ENCODE data around the gene GSTA3.
"Not testable (repeated sequence)": the region's sequence is repeated elsewhere in the genome, so short reads cannot be mapped to it uniquely, and the experiment has no call there.

The GSTA3 gene

DNA sequence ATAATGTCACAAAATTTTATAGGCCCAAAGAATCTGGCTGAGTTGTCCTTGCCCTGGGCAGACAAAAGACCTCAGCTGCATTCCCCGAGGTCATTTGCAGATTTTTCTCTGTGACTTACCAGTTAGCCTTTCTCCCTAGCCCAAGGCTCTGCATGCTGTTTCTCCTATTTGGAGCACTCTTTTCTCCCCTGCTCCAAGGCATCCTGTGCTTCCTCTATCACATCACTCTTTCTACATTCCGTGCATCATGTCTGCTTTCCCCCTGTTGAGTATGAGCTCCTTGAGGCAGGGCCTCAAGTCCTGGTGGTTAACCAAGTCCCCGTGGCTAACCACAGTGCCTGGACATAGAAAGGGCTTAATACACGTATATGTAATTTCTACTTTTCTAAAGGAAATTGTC, 593 bp upstream of the GSTA3 start:
- no peaks in the 10 kb centered on the region for H3K36me3 ChIP-seq (ENCODE audit: insufficient read depth, low read length)
- WGBS: 78% methylated on average over 3 of the region's 4 CpGs
- no peak overlapping the region for H3K4me3 ChIP-seq (ENCODE audit: low read length)
- H3K9ac ChIP-seq (ENCODE audit: low read depth, low read length): no peak overlapping the region
- H3K4me1 ChIP-seq (ENCODE audit: insufficient read depth, low read length): no peaks in the 10 kb centered on the region
- no peaks in the 10 kb centered on the region for H3K27me3 ChIP-seq (ENCODE audit: insufficient read depth, low read length)
- no peak overlapping the region for H3K27ac ChIP-seq (ENCODE audit: low read depth, low read length)
- no peaks in the 10 kb centered on the region for H3K9me3 ChIP-seq (ENCODE audit: insufficient read depth, low read depth, low read length)

DNA sequence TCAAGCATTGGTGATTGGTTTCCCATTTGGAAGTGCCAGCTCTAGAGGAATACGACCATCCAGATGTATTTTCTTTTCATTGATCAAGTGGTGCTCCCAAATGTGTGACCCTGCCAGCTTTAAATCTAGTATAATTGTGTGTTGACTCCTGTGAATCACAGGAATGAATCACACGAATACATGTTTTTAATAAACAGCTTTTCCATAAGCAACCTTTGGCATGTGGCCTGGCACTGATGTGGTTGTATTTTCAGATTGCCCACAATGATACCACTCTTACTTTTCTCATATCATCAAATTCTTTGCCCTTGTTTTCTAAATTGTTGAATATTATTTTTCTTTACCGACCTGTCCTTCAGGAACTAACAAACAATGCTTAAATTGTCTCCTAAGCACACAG, 367 bp downstream of the GSTA3 start:
- no peaks in the 10 kb centered on the region for H3K27me3 ChIP-seq (ENCODE audit: insufficient read depth, low read length)
- no peak overlapping the region for H3K27ac ChIP-seq (ENCODE audit: low read depth, low read length)
- H3K36me3 ChIP-seq (ENCODE audit: insufficient read depth, low read length): no peaks in the 10 kb centered on the region
- no peaks in the 10 kb centered on the region for H3K4me1 ChIP-seq (ENCODE audit: insufficient read depth, low read length)
- H3K4me3 ChIP-seq (ENCODE audit: low read length): no peak overlapping the region
- no peaks in the 10 kb centered on the region for H3K9me3 ChIP-seq (ENCODE audit: insufficient read depth, low read depth, low read length)
- no peak overlapping the region for H3K9ac ChIP-seq (ENCODE audit: low read depth, low read length)
- 83% methylated on average over 3 of the region's 3 CpGs for WGBS

DNA sequence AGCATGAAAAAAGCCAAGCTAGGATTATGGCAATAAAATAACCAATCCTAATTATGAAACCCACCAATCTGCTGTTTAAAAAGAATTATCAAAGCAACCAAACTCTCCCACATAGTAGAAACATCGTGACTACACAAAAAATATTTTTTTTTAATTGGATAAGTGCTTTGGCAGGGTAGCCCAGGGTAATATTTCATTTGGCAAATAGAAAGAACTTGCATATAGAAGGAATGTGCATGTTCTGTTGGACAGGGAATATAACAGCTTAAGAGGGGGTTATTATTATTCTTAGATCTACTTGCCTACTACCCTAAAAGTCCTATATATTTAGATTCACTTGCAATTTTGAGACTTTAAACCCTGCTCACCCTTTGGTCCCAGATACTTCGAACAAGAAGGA, 972 bp downstream of the GSTA3 start:
- WGBS: 77% methylated on average over 1 of the region's 2 CpGs

DNA sequence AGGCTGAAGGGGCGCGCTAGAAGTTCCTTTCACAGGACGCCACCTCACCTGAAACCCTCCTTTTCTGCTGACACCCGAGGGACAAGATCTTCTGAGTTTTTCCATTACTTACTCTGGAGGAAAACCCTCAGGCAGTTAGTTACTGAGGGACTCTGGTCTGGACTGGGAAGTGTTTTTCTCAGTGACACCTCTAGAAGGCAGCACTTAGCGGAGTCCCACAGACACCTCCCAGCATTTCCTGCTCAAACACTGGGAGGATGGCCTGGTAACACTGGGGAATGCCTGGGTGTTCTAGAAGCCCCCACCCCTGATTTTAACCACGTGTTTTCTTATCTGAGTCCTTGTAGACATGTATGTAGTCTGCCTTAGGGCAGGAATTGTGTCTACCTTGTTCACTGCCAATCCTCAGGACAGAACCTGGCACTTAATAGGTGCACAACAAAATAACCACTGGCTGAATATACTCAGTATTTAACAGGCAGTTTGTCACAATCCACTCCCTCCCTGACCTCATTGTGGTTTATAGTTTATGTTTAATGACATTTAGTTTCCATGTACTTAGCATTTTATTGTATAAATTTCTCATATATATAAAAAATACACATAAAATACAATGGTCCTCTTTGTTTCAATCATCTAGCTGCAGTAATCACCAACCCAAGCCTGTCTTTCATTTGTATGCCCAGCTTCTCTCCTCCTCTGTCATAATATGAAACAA, 4.8 kb downstream of the GSTA3 start:
- no peaks in the 10 kb centered on the region for H3K9me3 ChIP-seq (ENCODE audit: insufficient read depth, low read depth, low read length)
- no peaks in the 10 kb centered on the region for H3K4me1 ChIP-seq (ENCODE audit: insufficient read depth, low read length)
- H3K9ac ChIP-seq (ENCODE audit: low read depth, low read length): no peak overlapping the region
- H3K4me3 ChIP-seq (ENCODE audit: low read length): no peak overlapping the region
- 73% methylated on average over 6 of the region's 6 CpGs for WGBS
- no peak overlapping the region for H3K27ac ChIP-seq (ENCODE audit: low read depth, low read length)
- H3K36me3 ChIP-seq (ENCODE audit: insufficient read depth, low read length): no peaks in the 10 kb centered on the region
- H3K27me3 ChIP-seq (ENCODE audit: insufficient read depth, low read length): no peaks in the 10 kb centered on the region

More for the DNA sequence above, 972 bp downstream of the GSTA3 start:
- no peak overlapping the region for H3K27ac ChIP-seq (ENCODE audit: low read depth, low read length)
- H3K4me1 ChIP-seq (ENCODE audit: insufficient read depth, low read length): no peaks in the 10 kb centered on the region
- no peak overlapping the region for H3K4me3 ChIP-seq (ENCODE audit: low read length)
- no peak overlapping the region for H3K9ac ChIP-seq (ENCODE audit: low read depth, low read length)
- H3K27me3 ChIP-seq (ENCODE audit: insufficient read depth, low read length): no peaks in the 10 kb centered on the region
- H3K9me3 ChIP-seq (ENCODE audit: insufficient read depth, low read depth, low read length): no peaks in the 10 kb centered on the region
- H3K36me3 ChIP-seq (ENCODE audit: insufficient read depth, low read length): no peaks in the 10 kb centered on the region

DNA sequence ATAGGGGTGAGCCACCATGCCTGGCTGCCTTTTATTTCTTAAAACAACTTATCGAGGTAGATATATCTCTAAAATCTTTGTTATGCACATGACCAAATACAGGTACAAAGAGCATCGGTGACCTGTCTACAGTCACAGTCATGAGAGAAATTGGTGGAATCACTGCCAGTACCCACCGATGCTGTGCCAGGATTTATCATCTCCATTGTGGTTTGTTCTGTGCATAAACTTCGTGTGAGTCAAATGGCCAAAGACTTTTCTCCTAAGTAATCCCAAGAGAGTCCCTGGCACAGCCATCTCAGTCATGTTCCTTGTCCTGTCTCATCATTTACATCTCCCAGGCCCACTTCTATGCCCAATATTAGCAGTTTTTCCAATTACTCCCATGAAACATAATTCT, 9.0 kb downstream of the GSTA3 start:
- H3K36me3 ChIP-seq (ENCODE audit: insufficient read depth, low read length): no peaks in the 10 kb centered on the region
- no peaks in the 10 kb centered on the region for H3K27me3 ChIP-seq (ENCODE audit: insufficient read depth, low read length)
- no peaks in the 10 kb centered on the region for H3K4me1 ChIP-seq (ENCODE audit: insufficient read depth, low read length)
- no peak overlapping the region for H3K9ac ChIP-seq (ENCODE audit: low read depth, low read length)
- no peaks in the 10 kb centered on the region for H3K9me3 ChIP-seq (ENCODE audit: insufficient read depth, low read depth, low read length)
- H3K4me3 ChIP-seq (ENCODE audit: low read length): no peak overlapping the region
- H3K27ac ChIP-seq (ENCODE audit: low read depth, low read length): no peak overlapping the region
- WGBS: 94% methylated on average over 4 of the region's 4 CpGs

DNA sequence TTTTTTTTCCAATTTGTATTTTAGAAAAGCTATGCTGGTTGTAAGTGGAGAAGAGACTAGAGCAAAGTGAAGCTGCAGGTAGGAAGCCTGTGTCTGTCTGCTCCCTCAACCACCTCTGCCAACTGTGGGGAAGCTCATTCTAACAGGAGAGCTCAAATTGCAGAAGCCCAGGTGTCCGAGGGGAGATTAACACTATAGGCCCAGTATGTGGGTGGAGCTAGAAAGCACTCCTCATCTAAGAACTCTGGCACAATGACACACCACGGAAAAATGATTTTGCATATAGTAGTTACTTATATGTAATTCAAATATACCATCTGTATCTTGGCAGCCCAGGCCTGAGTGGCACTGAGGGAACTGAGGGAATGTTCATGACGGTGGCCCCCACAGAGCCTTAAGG, 13.7 kb downstream of the GSTA3 start:
- H3K9me3 ChIP-seq (ENCODE audit: insufficient read depth, low read depth, low read length); H3K27me3 ChIP-seq (ENCODE audit: insufficient read depth, low read length); H3K4me1 ChIP-seq (ENCODE audit: insufficient read depth, low read length); H3K36me3 ChIP-seq (ENCODE audit: insufficient read depth, low read length); H3K27ac ChIP-seq (ENCODE audit: low read depth, low read length); H3K9ac ChIP-seq (ENCODE audit: low read depth, low read length); H3K4me3 ChIP-seq (ENCODE audit: low read length): not testable (repeated sequence)
- WGBS: 88% methylated on average over 1 of the region's 3 CpGs

DNA sequence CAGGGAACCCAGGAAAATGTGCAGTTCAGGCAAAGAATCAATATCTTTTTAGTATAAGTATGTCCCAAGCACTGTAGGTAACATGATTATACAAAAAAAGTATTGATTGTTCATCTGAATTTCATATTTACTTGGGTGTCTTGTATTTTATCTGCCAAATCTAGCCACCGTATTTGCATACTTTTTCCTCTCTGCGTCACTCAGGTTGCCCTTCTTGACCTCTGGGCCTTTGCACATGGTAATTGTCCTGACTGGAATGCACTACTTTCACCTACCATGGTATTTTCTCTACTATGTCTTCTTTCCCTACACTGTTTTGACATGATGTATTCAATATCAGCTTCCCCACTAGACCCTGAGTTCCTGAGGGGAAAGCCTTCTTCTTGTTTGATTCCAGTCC, 15.2 kb downstream of the GSTA3 start:
- Histone ChIP-seq H3K4me3 (ENCODE audit: low read length) (no peak overlapping the region), H3K36me3 (ENCODE audit: insufficient read depth, low read length) (no peaks in the 10 kb centered on the region), H3K27me3 (ENCODE audit: insufficient read depth, low read length) (no peaks in the 10 kb centered on the region), H3K9me3 (ENCODE audit: insufficient read depth, low read depth, low read length) (no peaks in the 10 kb centered on the region), H3K27ac (ENCODE audit: low read depth, low read length) (no peak overlapping the region), H3K4me1 (ENCODE audit: insufficient read depth, low read length) (no peaks in the 10 kb centered on the region), H3K9ac (ENCODE audit: low read depth, low read length) (no peak overlapping the region)
- WGBS: 92% methylated on average over 2 of the region's 2 CpGs

DNA sequence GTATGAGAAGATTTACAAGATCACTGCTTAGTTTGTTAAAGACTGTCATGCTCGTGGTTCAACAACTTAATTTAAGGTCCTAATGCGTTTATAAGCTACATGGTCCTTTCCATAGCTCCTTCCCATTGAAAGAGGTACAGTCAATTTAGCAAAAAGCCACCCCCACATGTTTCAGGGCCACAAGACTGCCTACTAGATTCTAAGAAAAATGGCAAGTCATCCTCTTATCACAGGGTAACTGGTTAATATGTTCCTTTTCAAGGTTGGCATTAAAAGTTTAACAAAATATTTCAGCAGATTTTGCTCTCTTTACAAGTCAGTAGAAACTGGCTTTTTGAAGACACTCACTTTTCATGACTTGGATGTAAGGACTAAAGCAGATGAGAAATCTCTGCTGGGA, 15.7 kb downstream of the GSTA3 start:
- Histone ChIP-seq H3K9me3 (ENCODE audit: insufficient read depth, low read depth, low read length) (no peaks in the 10 kb centered on the region), H3K9ac (ENCODE audit: low read depth, low read length) (no peak overlapping the region), H3K4me3 (ENCODE audit: low read length) (no peak overlapping the region), H3K27ac (ENCODE audit: low read depth, low read length) (no peak overlapping the region), H3K27me3 (ENCODE audit: insufficient read depth, low read length) (no peaks in the 10 kb centered on the region), H3K36me3 (ENCODE audit: insufficient read depth, low read length) (no peaks in the 10 kb centered on the region), H3K4me1 (ENCODE audit: insufficient read depth, low read length) (no peaks in the 10 kb centered on the region)
- 96% methylated on average over 2 of the region's 2 CpGs for WGBS

DNA sequence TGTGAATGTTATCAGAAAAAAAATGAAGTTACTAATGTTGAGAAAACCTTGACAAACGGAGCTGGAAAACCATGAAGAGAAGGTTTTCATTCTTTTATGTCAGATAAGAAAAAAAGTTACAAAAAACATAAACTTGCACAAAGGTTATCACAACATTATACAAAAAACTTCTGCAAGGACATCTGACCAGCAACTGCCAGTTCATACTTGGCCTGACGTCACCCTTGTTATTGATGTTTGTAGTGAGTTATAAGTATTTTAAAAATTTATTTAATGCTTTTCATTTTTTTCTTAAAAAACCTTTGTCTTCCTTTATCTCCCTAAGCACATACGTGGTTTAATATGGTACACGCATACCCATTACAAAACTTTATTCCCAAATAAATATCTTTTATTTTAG, 16.3 kb downstream of the GSTA3 start:
- Histone ChIP-seq H3K9me3 (ENCODE audit: insufficient read depth, low read depth, low read length) (no peaks in the 10 kb centered on the region), H3K36me3 (ENCODE audit: insufficient read depth, low read length) (no peaks in the 10 kb centered on the region), H3K4me1 (ENCODE audit: insufficient read depth, low read length) (no peaks in the 10 kb centered on the region), H3K27me3 (ENCODE audit: insufficient read depth, low read length) (no peaks in the 10 kb centered on the region), H3K9ac (ENCODE audit: low read depth, low read length) (no peak overlapping the region), H3K4me3 (ENCODE audit: low read length) (no peak overlapping the region), H3K27ac (ENCODE audit: low read depth, low read length) (no peak overlapping the region)
- WGBS: 94% methylated on average over 3 of the region's 4 CpGs

DNA sequence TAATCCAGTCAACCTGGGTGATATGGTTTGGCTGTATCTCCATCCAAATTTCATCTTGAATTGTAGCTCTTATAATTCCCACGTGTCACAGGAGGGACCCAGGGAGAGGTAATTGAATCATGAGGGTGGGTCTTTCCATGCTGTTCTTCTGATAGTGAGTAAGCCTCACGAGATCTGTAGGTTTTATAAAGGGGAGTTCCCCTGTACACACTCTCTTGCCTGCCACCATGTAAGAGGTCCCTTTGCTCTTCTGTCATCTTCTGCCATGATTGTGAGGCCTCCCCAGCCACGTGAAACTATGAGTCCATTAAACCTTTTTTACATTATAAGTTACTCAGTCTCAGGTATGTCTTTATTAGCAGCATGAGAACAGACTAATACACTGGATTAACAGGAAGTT, 19.5 kb downstream of the GSTA3 start:
- H3K9me3 ChIP-seq (ENCODE audit: insufficient read depth, low read depth, low read length): no peaks in the 10 kb centered on the region
- H3K36me3 ChIP-seq (ENCODE audit: insufficient read depth, low read length): no peaks in the 10 kb centered on the region
- WGBS: 83% methylated on average over 3 of the region's 3 CpGs
- no peak overlapping the region for H3K4me3 ChIP-seq (ENCODE audit: low read length)
- H3K27ac ChIP-seq (ENCODE audit: low read depth, low read length): no peak overlapping the region
- no peaks in the 10 kb centered on the region for H3K27me3 ChIP-seq (ENCODE audit: insufficient read depth, low read length)
- H3K9ac ChIP-seq (ENCODE audit: low read depth, low read length): no peak overlapping the region
- no peaks in the 10 kb centered on the region for H3K4me1 ChIP-seq (ENCODE audit: insufficient read depth, low read length)

DNA sequence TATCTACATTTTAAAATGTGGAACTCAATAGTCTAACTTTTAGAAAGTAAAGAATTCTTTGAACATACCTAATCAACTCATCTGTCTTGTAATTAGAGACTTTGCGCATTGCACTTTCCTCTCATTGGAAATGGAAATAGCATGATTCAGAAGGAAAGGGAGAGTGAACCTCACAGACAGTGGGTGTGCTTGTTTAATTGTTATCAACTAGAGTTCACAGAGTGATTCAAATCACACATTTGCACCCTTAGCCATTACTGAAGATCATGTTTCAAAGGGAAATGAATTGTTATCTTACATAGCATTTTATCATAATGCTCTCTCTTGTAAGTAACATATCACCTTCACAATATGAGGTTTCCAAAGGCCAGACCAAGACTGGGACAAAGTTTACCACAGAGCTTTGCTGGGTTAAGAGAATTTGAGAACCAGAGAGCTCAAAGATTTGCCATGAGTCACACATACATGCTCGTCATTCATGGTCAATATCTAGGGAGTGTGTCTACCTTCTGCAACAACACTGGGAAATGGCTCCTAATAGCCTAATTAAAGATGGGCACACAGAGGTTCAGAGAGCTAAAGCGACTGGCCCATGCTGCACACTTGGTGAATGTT, 21.5 kb downstream of the GSTA3 start:
- no peaks in the 10 kb centered on the region for H3K9me3 ChIP-seq (ENCODE audit: insufficient read depth, low read depth, low read length)
- WGBS: 96% methylated on average over 3 of the region's 3 CpGs
- H3K4me3 ChIP-seq (ENCODE audit: low read length): no peak overlapping the region
- no peaks in the 10 kb centered on the region for H3K4me1 ChIP-seq (ENCODE audit: insufficient read depth, low read length)
- H3K27ac ChIP-seq (ENCODE audit: low read depth, low read length): no peak overlapping the region
- H3K36me3 ChIP-seq (ENCODE audit: insufficient read depth, low read length): no peaks in the 10 kb centered on the region
- H3K27me3 ChIP-seq (ENCODE audit: insufficient read depth, low read length): no peaks in the 10 kb centered on the region
- H3K9ac ChIP-seq (ENCODE audit: low read depth, low read length): no peak overlapping the region
